Activated CD4-positive, alpha-beta T cell treated with anti-CD3 and anti-CD28 coated beads, Interleukin-2, amount 10 ng/mL, durations not matched to agents 7 days and 5 days (primary cell): ENCODE results near the gene GABBR2. TPM values are rescaled to one million over a fixed set of nuclear protein-coding genes. Genes with fewer than 3 reads are reported as not detected.

Experiments used
- CTCF ChIA-PET: fragments of 350-600 bp; sonication (Branson Sonifier 250); formaldehyde crosslinking; loops from one replicate; lab custom pipeline; 2021; ENCODE audit warnings: antibody characterized with exemption; lab: Charles Lee
- POLR2A ChIA-PET: fragments of 350-600 bp; sonication (Branson Sonifier 250); formaldehyde crosslinking; loops from one replicate; lab custom pipeline; 2021; ENCODE audit warnings: antibody characterized with exemption; lab: Charles Lee
- DNase-seq: peaks from one replicate; pipeline ENCODE4 v3.0.0-alpha.2; 2020
- H3K27ac Mint-ChIP-seq: one replicate; pipeline ENCODE4 v1.8.0; 2021; ENCODE audit warnings: mild to moderate bottlenecking, moderate library complexity, mixed read lengths
- H3K27me3 Mint-ChIP-seq: one replicate; pipeline ENCODE4 v1.8.0; 2021; ENCODE audit warnings: mixed read lengths
- H3K36me3 Mint-ChIP-seq: one replicate; pipeline ENCODE4 v1.8.0; 2021; ENCODE audit warnings: low read depth, mixed read lengths
- H3K4me1 Mint-ChIP-seq: one replicate; pipeline ENCODE4 v1.8.0; 2021; ENCODE audit warnings: mixed read lengths
- H3K4me3 Mint-ChIP-seq: one replicate; pipeline ENCODE4 v1.8.0; 2021; ENCODE audit warnings: mild to moderate bottlenecking, moderate library complexity, mixed read lengths
- H3K9me3 Mint-ChIP-seq: one replicate; pipeline ENCODE4 v1.8.0; 2021; ENCODE audit warnings: mixed read lengths
- total RNA-seq, 2 experiments: library from RNA; stranded (reverse); gene quantifications; one replicate each; pipeline ENCODE4 v1.2.3, GENCODE V29; 2021

GABBR2 gene
- total RNA-seq, 2 experiments from 2014 or later: not detected

DNA sequence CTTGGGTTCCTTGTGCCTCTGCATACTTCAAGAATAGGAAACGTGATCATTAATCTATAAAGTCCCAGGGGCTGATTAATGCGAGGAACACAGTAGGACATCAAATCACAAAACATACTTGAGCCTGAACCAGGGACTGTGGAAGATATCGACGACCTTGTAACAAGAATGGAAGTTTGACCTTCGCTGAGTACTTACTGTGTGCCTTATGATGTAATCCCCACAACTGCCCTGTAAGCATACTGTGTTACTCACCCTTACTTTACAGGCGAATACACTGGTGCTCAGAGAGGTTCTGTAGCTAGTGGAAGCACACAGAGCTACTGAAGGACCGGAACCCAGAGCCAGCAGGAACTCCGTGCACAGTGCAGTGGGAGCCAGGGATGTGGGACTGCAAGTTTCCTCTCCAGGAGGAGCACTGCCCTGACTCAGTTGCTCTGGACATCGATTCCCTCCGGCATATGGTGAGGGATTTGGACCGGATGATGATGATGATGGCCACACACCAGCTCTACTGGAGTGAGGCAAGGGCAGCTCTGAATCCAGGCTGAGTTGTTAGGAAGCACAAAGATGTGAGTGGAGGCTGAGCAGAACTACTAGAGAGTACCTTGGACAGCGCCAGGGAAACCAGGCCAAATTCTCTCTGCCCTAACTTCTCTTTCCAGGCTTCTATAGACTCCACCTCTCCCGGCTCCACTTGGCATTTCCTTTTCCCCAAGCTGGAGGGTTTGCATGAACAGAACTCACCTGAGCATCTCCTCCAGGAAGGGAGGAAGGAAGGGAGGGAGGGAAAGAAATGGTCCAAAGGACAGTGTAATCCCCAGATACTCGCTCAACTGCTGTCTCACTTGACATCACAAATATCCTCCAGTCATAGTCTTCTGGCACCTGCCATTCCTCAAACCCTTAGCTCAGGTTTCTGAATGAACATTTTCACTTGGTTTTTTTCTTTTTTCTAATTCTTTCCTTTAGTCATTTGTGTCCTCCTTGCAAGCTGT lies 1.5 kb upstream of the GABBR2 start:
- no peak overlapping the region for H3K27ac Mint-ChIP-seq
- H3K9me3 Mint-ChIP-seq: no peaks in the 10 kb centered on the region
- ChIA-PET POLR2A (no interaction called here), CTCF (no interaction called here)
- H3K4me1 Mint-ChIP-seq: no peaks in the 10 kb centered on the region
- H3K36me3 Mint-ChIP-seq: no peaks in the 10 kb centered on the region
- no peak for DNase-seq
- H3K4me3 Mint-ChIP-seq: peak overlapping the region; percentile 14
- peaks cover 57% of the 10 kb centered on the region for H3K27me3 Mint-ChIP-seq

DNA sequence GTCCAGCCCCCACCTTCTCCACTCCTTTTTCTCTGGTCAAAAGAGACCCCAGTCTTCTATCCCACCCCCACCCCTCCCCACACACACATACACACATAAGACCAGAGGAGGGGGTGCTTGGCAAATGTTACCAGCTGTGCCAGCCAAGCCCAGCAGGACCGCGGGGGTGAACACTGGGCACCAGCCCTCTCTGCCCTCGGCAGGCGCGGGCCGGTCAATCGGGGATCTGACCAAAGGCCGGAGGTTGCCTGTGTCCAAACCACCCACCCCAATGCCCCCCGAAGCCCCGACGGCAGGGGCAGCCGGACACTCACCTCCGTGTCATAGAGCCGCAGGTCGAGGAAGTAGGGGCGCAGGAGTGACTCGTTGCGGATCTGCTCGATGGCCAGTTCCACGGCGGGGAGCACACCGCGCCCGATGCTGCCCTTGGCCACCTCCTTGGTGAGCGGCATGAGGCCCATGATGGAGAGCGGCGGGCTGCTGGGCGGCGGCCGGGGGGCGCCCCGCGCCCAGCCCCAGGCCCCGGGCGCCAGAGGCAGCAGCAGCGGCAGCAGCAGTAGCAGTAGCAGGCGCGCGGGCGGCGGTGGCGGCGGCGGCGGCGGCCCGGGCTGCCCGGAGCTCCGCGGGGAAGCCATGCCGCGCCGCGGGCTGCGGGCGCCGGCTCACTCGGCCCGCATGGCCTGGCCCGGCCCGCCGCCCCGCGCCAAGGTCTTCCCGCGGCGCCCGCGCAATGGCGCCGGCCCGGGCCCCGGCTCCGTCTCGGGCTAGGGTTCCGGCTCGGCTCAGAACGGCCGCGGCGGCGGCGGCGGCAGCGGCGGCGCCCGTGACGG lies 417 bp downstream of the GABBR2 start:
- Mint-ChIP-seq H3K4me1 (no peaks in the 10 kb centered on the region), H3K27me3 (peaks cover 60% of the 10 kb centered on the region), H3K27ac (no peak overlapping the region), H3K36me3 (no peaks in the 10 kb centered on the region), H3K4me3 (no peak overlapping the region), H3K9me3 (no peaks in the 10 kb centered on the region)
- DNase-seq: no peak
- ChIA-PET POLR2A (no interaction called here), CTCF (interaction anchor here (1.0 kb wide), 1 partner anchor 17 kb away, joined by 3 read pairs; no protein-coding TSS in a partner anchor)

GRCh38 chr9:98707166-98708102 lies 1.3 kb downstream of the GABBR2 start:
- H3K4me3 Mint-ChIP-seq: no peak overlapping the region
- peaks cover 58% of the 10 kb centered on the region for H3K27me3 Mint-ChIP-seq
- H3K27ac Mint-ChIP-seq: no peak overlapping the region
- H3K36me3 Mint-ChIP-seq: no peaks in the 10 kb centered on the region
- DNase-seq: peak; percentile 10
- no peaks in the 10 kb centered on the region for H3K9me3 Mint-ChIP-seq
- H3K4me1 Mint-ChIP-seq: no peaks in the 10 kb centered on the region
- ChIA-PET POLR2A (no interaction called here), CTCF (no interaction called here)

DNA sequence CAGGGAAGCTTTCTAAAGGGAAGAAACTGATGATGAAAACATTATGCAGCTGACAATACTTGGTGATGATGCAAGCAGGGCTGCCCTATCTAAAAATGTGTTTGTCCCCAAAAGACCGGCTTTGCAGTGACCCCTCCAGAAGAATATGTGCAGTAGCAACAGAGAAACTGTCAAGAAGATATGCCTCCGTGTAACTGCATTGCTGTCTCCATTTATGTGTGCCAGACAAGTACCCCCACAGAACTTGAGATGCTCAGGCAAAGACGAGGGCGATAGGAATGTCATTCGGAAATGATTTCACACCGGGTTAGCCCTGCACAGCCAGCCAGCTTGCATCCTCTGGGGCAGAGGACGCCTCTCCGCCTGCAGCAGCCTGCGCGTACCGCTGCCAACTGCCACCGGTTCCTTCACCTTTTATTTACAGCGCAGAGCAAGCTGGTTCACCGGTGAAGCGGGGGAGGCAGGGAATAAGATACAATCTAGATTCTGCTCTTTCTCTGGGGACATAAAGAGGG lies 2.0 kb downstream of the GABBR2 start:
- Mint-ChIP-seq H3K27me3 (peaks cover 58% of the 10 kb centered on the region), H3K4me3 (no peak overlapping the region), H3K9me3 (no peaks in the 10 kb centered on the region), H3K36me3 (no peaks in the 10 kb centered on the region), H3K4me1 (no peaks in the 10 kb centered on the region), H3K27ac (no peak overlapping the region)
- ChIA-PET POLR2A (no interaction called here), CTCF (no interaction called here)
- DNase-seq: no peak

DNA sequence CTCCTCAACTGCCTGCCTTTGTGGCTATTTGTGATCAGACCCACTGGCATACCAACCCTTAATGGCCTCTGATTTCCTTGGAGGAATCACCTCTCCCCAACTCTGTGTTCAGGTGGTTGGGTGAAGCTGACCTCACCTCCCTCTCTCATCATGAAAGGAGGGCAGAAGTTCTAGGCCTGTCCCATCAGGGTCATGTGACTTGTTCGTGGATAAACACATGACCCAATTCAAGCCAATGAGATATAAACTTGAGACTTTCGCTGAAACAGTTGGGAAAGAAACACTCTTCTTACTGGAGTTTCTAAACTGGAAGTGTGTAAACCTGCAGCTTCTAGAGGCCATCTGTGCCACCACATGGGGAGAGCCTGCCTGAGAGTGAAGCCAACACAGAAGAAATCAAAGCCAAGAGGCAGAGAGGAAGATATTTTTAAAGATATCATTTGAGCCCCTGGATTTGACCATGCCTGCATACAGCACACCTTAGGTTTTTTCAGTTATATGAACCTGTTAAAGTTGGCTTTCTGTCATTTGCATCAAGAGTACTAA lies 5.8 kb downstream of the GABBR2 start:
- CTCF ChIA-PET: no interaction called here
- Mint-ChIP-seq H3K9me3 (no peaks in the 10 kb centered on the region), H3K27me3 (peaks cover 34% of the 10 kb centered on the region), H3K4me3 (no peak overlapping the region), H3K27ac (no peak overlapping the region), H3K4me1 (no peaks in the 10 kb centered on the region), H3K36me3 (no peaks in the 10 kb centered on the region)
- no peak for DNase-seq
- POLR2A ChIA-PET: no interaction called here

DNA sequence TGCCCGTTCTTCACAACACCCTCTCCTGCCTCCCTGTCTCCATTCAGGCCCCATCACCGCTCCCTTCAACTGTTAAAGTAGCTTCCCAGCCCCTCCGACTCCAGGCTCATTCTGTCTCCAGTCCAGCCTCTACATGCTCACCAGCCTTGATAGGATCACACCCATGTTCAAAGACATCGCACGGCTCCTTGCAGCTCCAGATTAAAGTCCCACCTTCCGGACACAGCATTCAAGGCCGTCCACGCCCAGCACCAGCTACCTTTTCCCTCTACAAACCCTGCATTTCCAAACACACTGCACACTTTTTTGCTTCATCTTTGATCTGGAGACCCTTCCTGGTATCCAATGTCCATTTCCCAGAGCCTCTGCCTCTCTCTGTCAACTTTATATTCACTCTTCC lies 6.4 kb downstream of the GABBR2 start:
- H3K27ac Mint-ChIP-seq: no peak overlapping the region
- H3K27me3 Mint-ChIP-seq: peaks cover 34% of the 10 kb centered on the region
- no peaks in the 10 kb centered on the region for H3K36me3 Mint-ChIP-seq
- no peaks in the 10 kb centered on the region for H3K4me1 Mint-ChIP-seq
- no peak overlapping the region for H3K4me3 Mint-ChIP-seq
- no peak for DNase-seq
- H3K9me3 Mint-ChIP-seq: no peaks in the 10 kb centered on the region
- POLR2A ChIA-PET: no interaction called here
- CTCF ChIA-PET: no interaction called here

GRCh38 chr9:98701576-98701975 lies 7.2 kb downstream of the GABBR2 start:
- CTCF ChIA-PET: no interaction called here
- H3K27ac Mint-ChIP-seq: no peak overlapping the region
- POLR2A ChIA-PET: interaction anchor here (1.1 kb wide), 1 partner anchor 358 kb away, joined by 3 read pairs; no protein-coding TSS in a partner anchor
- no peaks in the 10 kb centered on the region for H3K4me1 Mint-ChIP-seq
- no peak overlapping the region for H3K4me3 Mint-ChIP-seq
- H3K27me3 Mint-ChIP-seq: peaks cover 28% of the 10 kb centered on the region
- no peak for DNase-seq
- no peaks in the 10 kb centered on the region for H3K36me3 Mint-ChIP-seq
- no peaks in the 10 kb centered on the region for H3K9me3 Mint-ChIP-seq

DNA sequence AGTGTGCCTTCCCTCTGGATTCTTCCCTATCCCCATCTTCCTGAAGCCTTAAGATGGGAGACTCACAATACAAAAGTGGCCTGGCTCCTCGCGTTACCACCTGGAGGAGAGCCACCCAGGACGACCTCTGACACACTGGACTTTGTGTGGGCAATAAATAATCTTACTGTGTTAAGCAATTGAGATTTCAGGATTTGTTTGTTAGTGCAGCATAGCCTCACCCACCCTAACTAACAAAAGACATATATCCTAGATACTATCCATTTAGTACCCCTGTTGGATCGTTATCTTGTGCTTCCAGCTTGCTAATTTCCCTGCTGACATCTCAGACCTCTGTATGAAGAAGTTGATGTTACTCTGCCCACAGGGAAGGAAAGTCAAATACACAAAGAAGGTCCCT lies 7.9 kb downstream of the GABBR2 start:
- Mint-ChIP-seq H3K9me3 (no peaks in the 10 kb centered on the region), H3K4me1 (no peaks in the 10 kb centered on the region), H3K4me3 (no peak overlapping the region), H3K36me3 (no peaks in the 10 kb centered on the region), H3K27ac (no peak overlapping the region), H3K27me3 (peaks cover 22% of the 10 kb centered on the region)
- POLR2A ChIA-PET: interaction anchor here (1.1 kb wide), 1 partner anchor 359 kb away, joined by 3 read pairs; no protein-coding TSS in a partner anchor
- no peak for DNase-seq
- CTCF ChIA-PET: no interaction called here

DNA sequence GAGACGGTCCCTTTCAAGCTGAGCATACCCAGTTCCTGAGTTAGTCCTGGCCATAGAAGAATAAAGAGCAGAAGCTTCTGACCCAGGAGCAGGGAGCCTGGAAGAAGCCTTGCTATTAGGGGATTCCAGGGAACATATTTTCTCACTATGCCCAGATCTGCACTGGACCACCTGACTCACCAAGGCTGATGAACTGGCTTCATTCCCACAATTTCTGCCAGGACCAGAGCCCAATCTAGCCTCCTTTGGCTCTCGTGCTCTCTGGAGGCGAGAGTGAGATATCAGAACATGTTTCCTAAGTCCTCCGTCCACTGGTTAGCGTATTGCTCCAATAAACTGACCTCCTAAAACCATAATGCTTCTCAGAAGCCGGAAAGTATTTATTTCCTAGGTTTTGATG lies 9.9 kb downstream of the GABBR2 start:
- ChIA-PET CTCF (no interaction called here), POLR2A (no interaction called here)
- no peak for DNase-seq
- Mint-ChIP-seq H3K27ac (no peak overlapping the region), H3K36me3 (no peaks in the 10 kb centered on the region), H3K9me3 (no peaks in the 10 kb centered on the region), H3K27me3 (peaks cover 6% of the 10 kb centered on the region), H3K4me3 (no peak overlapping the region), H3K4me1 (no peaks in the 10 kb centered on the region)

- CTCF ChIA-PET: no interaction called here
- no peak for DNase-seq
- Mint-ChIP-seq H3K27ac (no peak overlapping the region), H3K36me3 (no peaks in the 10 kb centered on the region), H3K4me1 (no peaks in the 10 kb centered on the region), H3K27me3 (peaks cover 4% of the 10 kb centered on the region), H3K9me3 (no peaks in the 10 kb centered on the region), H3K4me3 (no peak overlapping the region)
- POLR2A ChIA-PET: no interaction called here
Observed at GRCh38 chr9:98694943-98695342, 13.8 kb downstream of the GABBR2 start.

DNA sequence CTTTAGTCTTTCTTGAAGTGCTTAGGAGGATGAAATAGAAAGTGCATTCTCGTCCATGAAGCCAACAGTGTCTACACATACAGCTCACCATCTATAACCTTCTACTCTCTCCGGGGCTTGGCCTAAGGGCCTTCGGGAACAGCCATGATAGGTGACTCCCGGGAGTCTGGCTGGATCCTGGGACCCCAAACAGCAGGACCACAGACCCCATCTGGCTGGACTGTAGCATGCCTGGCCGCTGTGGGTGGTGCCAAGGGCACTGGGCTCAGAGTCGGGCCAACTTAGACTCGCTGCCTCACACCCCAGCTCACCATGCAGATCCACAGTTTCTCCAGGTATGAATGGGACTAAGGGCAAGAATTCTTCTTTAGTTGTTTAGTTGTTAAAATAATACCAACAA lies 16.3 kb downstream of the GABBR2 start:
- H3K4me3 Mint-ChIP-seq: no peak overlapping the region

GRCh38 chr9:98691890-98692289 lies 16.8 kb downstream of the GABBR2 start:
- H3K36me3 Mint-ChIP-seq: no peaks in the 10 kb centered on the region
- CTCF ChIA-PET: no interaction called here

More for the DNA sequence above, 16.3 kb downstream of the GABBR2 start:
- Mint-ChIP-seq H3K36me3 (no peaks in the 10 kb centered on the region), H3K4me1 (no peaks in the 10 kb centered on the region), H3K27ac (no peak overlapping the region), H3K27me3 (peaks cover 5% of the 10 kb centered on the region), H3K9me3 (no peaks in the 10 kb centered on the region)
- DNase-seq: no peak
- POLR2A ChIA-PET: no interaction called here
- CTCF ChIA-PET: no interaction called here

More at GRCh38 chr9:98691890-98692289, 16.8 kb downstream of the GABBR2 start:
- POLR2A ChIA-PET: no interaction called here
- H3K9me3 Mint-ChIP-seq: no peaks in the 10 kb centered on the region
- H3K4me3 Mint-ChIP-seq: no peak overlapping the region
- H3K27me3 Mint-ChIP-seq: peaks cover 5% of the 10 kb centered on the region
- DNase-seq: no peak
- H3K27ac Mint-ChIP-seq: no peak overlapping the region
- H3K4me1 Mint-ChIP-seq: peaks cover 2% of the 10 kb centered on the region
